Fibroblast of villous mesenchyme (primary cell): ENCODE data around the gene SLFN13. TPM values are rescaled to one million over a fixed set of nuclear protein-coding genes. Genes with fewer than 3 reads are reported as not detected.

Experiments used
- DNase-seq: peaks from one replicate; pipeline ENCODE4 v3.0.0-alpha.2; 2010; ENCODE audit warnings: low read depth
- H3K4me3 ChIP-seq: 2 replicates; pipeline ENCODE4 v1.5.1; 2011; ENCODE audit warnings: low read depth, mild to moderate bottlenecking, low read length
- CTCF ChIP-seq: IDR thresholded peaks from 2 replicates; pipeline ENCODE4 v1.5.1; 2012; ENCODE audit warnings: low read depth, mild to moderate bottlenecking, low read length; ENCODE audit not compliant: insufficient read depth
- total RNA-seq: library from RNA; depleted of rRNA; stranded (reverse); fragments of >200 nt; gene quantifications from 2 replicates; pipeline ENCODE4 v1.2.3, GENCODE V29; 2012

The SLFN13 gene
- total RNA-seq, 1 donor: 2.6 TPM

GRCh38 chr17:35453171-35453570, 4.6 kb upstream of the SLFN13 start:
- no peak overlapping the region for H3K4me3 ChIP-seq
- no peak for DNase-seq
- TF ChIP-seq CTCF: no peak

- H3K4me3 ChIP-seq: peak overlapping the region; percentile 23
- peak; percentile 7 for DNase-seq
- no peak for TF ChIP-seq CTCF
Measured at GRCh38 chr17:35449371-35449931, 885 bp upstream of the SLFN13 start.

- H3K4me3 ChIP-seq: peak overlapping the region; percentile 64
Measured at GRCh38 chr17:35448899-35449227, 297 bp upstream of the SLFN13 start.

GRCh38 chr17:35447499-35447898, 1.1 kb downstream of the SLFN13 start:
- H3K4me3 ChIP-seq: no peak overlapping the region
- DNase-seq: no peak
- no peak for TF ChIP-seq CTCF

More at GRCh38 chr17:35448899-35449227, 297 bp upstream of the SLFN13 start:
- DNase-seq: no peak
- TF ChIP-seq CTCF: no peak

GRCh38 chr17:35438433-35438832, 10.1 kb downstream of the SLFN13 start:
- no peak overlapping the region for H3K4me3 ChIP-seq
- TF ChIP-seq CTCF: no peak
- no peak for DNase-seq

GRCh38 chr17:35433075-35433894, 15.3 kb downstream of the SLFN13 start:
- H3K4me3 ChIP-seq: peak overlapping the region; percentile 77
- DNase-seq: peak; percentile 98
- TF ChIP-seq CTCF: peak; percentile 31
